ENCODE results near the gene MRPS17. TPM values are rescaled to one million over a fixed set of nuclear protein-coding genes. Genes with fewer than 3 reads are reported as not detected.

Gene MRPS17
- 14.6 and 15.4 TPM in 2 replicates for total RNA-seq

GRCh38 chr7:55951637-55952351, at the start of gene MRPS17:
MRPS17 (plus strand) TSS chr7:55951877; CDS start chr7:55953196, 1,319 bp downstream.

GRCh38 chr7:55964261-55965099, 12.8 kb downstream of the MRPS17 start, which contains the start of gene NIPSNAP2:
NIPSNAP2 (plus strand) TSS chr7:55964585; CDS start chr7:55964610, 25 bp downstream.

Other genes starting within 250 kb of the MRPS17 start
- not detected in 2 replicates for gene SEPTIN14, start 89.1 kb upstream of the MRPS17 start, total RNA-seq
- gene ZNF713, start 64.4 kb upstream of the MRPS17 start, total RNA-seq = 1.3 TPM in 2 replicates
- gene NIPSNAP2, start 12.7 kb downstream of the MRPS17 start, total RNA-seq = 30.0 and 34.0 TPM in 2 replicates
- gene PSPH, start 99.6 kb downstream of the MRPS17 start, total RNA-seq = 56.2 and 80.5 TPM in 2 replicates
- gene CCT6A, start 99.9 kb downstream of the MRPS17 start, total RNA-seq = 185 and 191 TPM in 2 replicates
- 245 and 311 TPM in 2 replicates for gene SUMF2, start 112.4 kb downstream of the MRPS17 start, total RNA-seq
- 0.43 and 0.55 TPM in 2 replicates for gene PHKG1, start 141.1 kb downstream of the MRPS17 start, total RNA-seq
- gene CHCHD2, start 154.6 kb downstream of the MRPS17 start, total RNA-seq = 240 and 280 TPM in 2 replicates
- gene NUPR2, start 164.5 kb downstream of the MRPS17 start, total RNA-seq = not detected in 2 replicates